WI38 (cell line): ENCODE measurements around the gene SEZ6L2.

ENCODE experiments used
- H3K4me3 ChIP-seq: 2 replicates; pipeline ENCODE4 v1.5.1; 2011; ENCODE audit warnings: low read depth, mild to moderate bottlenecking, control low read depth, low read length
- TF ChIP-seq, protein P1 (sequence below): IDR thresholded peaks from 2 replicates; pipeline ENCODE4 v1.5.1; 2012; ENCODE audit warnings: low read depth, mild to moderate bottlenecking, control low read depth, low read length

Gene SEZ6L2

DNA sequence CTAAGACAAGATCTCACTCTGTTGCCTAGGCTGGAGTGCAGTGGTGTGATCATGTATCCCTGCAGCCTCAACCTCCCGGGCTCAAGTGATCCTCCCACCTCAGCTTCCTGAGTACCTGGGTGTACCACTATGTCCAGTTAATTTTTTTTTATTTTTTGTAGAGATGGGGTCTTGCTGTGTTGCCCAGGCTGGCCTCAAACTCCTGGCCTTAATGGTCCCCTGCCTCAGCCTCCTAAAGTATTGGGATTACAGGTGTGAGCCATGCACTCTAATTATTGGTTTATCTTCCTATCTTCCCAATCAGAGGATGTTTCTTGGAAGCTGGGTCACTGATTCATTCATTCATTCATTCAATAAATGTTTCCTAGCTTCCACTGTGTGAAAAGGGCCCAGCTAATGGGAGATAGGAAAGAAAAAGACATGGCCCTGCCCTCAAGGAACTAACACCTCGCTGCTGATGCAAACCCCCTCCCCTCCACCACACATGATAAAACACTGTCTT, 9.4 kb upstream of the SEZ6L2 start:
- TF ChIP-seq, protein P1, sequence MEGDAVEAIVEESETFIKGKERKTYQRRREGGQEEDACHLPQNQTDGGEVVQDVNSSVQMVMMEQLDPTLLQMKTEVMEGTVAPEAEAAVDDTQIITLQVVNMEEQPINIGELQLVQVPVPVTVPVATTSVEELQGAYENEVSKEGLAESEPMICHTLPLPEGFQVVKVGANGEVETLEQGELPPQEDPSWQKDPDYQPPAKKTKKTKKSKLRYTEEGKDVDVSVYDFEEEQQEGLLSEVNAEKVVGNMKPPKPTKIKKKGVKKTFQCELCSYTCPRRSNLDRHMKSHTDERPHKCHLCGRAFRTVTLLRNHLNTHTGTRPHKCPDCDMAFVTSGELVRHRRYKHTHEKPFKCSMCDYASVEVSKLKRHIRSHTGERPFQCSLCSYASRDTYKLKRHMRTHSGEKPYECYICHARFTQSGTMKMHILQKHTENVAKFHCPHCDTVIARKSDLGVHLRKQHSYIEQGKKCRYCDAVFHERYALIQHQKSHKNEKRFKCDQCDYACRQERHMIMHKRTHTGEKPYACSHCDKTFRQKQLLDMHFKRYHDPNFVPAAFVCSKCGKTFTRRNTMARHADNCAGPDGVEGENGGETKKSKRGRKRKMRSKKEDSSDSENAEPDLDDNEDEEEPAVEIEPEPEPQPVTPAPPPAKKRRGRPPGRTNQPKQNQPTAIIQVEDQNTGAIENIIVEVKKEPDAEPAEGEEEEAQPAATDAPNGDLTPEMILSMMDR: no peak

GRCh38 chr16:29907973-29908372, 8.6 kb upstream of the SEZ6L2 start:
- TF ChIP-seq, protein P1: no peak
- H3K4me3 ChIP-seq: no peak overlapping the region

More for the DNA sequence above, 9.4 kb upstream of the SEZ6L2 start:
- no peak overlapping the region for H3K4me3 ChIP-seq

- no peak overlapping the region for H3K4me3 ChIP-seq
- TF ChIP-seq, protein P1: no peak
Measured at GRCh38 chr16:29906520-29907244, 7.3 kb upstream of the SEZ6L2 start.

DNA sequence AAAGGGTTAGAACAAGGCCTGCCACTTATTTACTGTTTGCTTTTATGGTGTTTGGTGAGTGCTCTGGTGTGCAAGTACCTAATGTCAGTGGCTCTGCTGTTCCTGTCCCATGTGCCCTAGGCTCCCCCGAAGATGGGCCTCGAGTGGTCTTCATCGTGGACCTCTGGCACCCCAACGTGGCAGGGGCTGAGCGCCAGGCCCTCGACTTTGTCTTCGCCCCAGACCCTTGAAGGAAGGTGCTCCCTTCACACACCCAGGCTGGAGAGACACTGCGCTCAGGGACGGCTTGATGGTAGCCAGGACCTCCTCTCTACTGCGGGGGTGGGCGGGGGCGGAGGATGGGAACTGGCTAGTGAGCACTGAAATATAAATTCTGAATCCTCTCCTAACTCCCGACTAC, 6.3 kb upstream of the SEZ6L2 start:
- TF ChIP-seq, protein P1: no peak
- H3K4me3 ChIP-seq: no peak overlapping the region

- TF ChIP-seq, protein P1: no peak
- no peak overlapping the region for H3K4me3 ChIP-seq
Measured at GRCh38 chr16:29904947-29905346, 5.6 kb upstream of the SEZ6L2 start.

DNA sequence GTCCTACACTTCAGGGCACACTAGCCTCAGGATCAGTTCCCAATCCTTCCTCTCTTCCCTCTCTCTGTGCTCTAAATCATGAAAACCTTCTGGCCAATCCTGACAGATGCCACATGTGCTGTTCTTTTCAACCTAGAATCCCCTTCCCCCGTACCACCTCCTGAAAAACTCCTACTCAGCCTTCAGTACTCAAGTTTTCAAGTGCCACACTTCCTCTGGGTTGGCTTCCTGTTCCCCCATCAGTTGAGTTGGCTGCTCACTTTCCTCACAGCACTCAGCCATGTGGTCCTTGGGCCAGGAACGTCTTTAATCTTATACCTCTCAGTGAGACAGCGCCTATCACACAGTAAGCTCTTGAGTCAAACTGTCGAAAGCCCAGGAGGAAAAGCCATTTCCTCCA, 4.2 kb upstream of the SEZ6L2 start:
- TF ChIP-seq, protein P1: no peak
- no peak overlapping the region for H3K4me3 ChIP-seq

DNA sequence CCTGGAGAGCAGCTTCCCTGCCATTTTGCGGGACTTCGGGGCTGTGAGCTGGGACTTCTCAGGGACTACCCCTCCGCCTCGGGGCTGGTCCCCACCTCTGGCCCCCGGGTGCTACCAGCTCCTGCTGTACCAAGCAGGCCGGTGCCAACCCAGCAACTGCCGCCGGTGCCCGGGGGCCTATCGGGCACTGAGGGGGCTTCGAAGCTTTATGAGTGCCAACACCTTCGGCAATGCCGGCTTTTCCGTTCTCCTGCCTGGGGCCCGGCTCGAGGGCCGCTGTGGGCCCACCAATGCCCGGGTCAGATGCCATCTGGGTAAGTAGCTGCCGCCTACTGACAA, 2.2 kb upstream of the SEZ6L2 start:
- TF ChIP-seq, protein P1: no peak
- no peak overlapping the region; the same call in 1 of the 2 replicates for H3K4me3 ChIP-seq
